NB4 (cell line): Measurements from ENCODE around the gene ITGA11.

Experiments used
- DNase-seq: peaks from one replicate; pipeline ENCODE4 v3.0.0; 2010; ENCODE audit warnings: low read depth
- H3K4me3 ChIP-seq: one replicate; pipeline ENCODE4 v1.5.1; 2011; ENCODE audit warnings: mild to moderate bottlenecking, low read depth, low read length, moderate library complexity
- CTCF ChIP-seq: IDR thresholded peaks from one replicate; pipeline ENCODE4 v1.5.1; 2012; ENCODE audit warnings: low read depth, low read length
- MYC ChIP-seq: IDR thresholded peaks from 2 replicates; pipeline ENCODE4 v1.6.1; 2011; ENCODE audit warnings: low read depth, low read length
- POLR2A ChIP-seq: IDR thresholded peaks from 2 replicates; pipeline ENCODE4 v1.6.1; 2011; ENCODE audit warnings: mild to moderate bottlenecking; ENCODE audit not compliant: insufficient read length; ENCODE audit errors: extremely low read depth
- TF ChIP-seq, protein P1 (sequence below): IDR thresholded peaks from 2 replicates; pipeline ENCODE4 v1.6.1; 2011; ENCODE audit warnings: low read depth, low read length

ITGA11 gene

GRCh38 chr15:68362537-68363126, 69.3 kb downstream of the ITGA11 start:
- no peak overlapping the region for H3K4me3 ChIP-seq
- TF ChIP-seq POLR2A (no peak), MYC (no peak), CTCF (no peak)
- TF ChIP-seq, protein P1, sequence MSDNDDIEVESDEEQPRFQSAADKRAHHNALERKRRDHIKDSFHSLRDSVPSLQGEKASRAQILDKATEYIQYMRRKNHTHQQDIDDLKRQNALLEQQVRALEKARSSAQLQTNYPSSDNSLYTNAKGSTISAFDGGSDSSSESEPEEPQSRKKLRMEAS, result no peak

GRCh38 chr15:68360721-68361120, 71.2 kb downstream of the ITGA11 start:
- no peak for TF ChIP-seq POLR2A
- DNase-seq, result no peak
- no peak overlapping the region for H3K4me3 ChIP-seq

More at GRCh38 chr15:68362537-68363126, 69.3 kb downstream of the ITGA11 start:
- DNase-seq, result no peak

GRCh38 chr15:68356778-68357177, 75.2 kb downstream of the ITGA11 start:
- TF ChIP-seq, protein P1, result no peak
- TF ChIP-seq POLR2A (no peak), CTCF (no peak)
- DNase-seq, result no peak
- H3K4me3 ChIP-seq, result no peak overlapping the region

- TF ChIP-seq MYC, result no peak; the same call in 1 of the 2 replicates
- TF ChIP-seq CTCF, result no peak
- no peak for TF ChIP-seq POLR2A
- TF ChIP-seq, protein P1, result no peak
- no peak overlapping the region for H3K4me3 ChIP-seq
- peak; percentile 92 for DNase-seq
Observed at GRCh38 chr15:68354923-68355322, 77.0 kb downstream of the ITGA11 start.

DNA sequence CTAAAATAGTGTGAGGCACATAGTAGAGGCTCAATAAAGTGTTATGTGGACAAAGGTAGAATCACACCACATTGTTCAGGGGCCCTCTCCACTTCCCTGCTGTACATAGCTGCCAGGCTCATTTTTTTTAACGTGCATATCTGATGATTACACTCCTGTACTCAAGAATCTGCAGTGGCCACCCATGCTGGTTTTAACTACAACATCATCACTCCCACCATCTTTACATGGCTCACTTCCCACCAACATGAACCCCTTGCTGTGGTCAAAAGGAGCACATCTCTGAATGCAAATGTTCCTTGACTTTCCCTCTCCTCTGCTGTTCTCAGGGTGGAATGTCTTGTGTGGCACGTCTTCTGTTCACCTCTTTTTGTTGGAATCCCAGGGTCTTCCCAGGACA, 77.7 kb downstream of the ITGA11 start:
- TF ChIP-seq CTCF (no peak), POLR2A (no peak), MYC (no peak)
- TF ChIP-seq, protein P1, result no peak
- no peak overlapping the region for H3K4me3 ChIP-seq
- DNase-seq, result no peak

- no peak overlapping the region for H3K4me3 ChIP-seq
- TF ChIP-seq MYC, result no peak
- no peak for TF ChIP-seq CTCF
- TF ChIP-seq, protein P1, result no peak
- TF ChIP-seq POLR2A, result no peak
- no peak for DNase-seq
Observed at GRCh38 chr15:68353421-68354135, 78.4 kb downstream of the ITGA11 start.
